Hepatocyte (in vitro differentiated cells): Measurements from ENCODE around the gene ZNF763.

Source experiments
- EZH2 ChIP-seq: fragments of 200-600 bp; sonication (generic); IDR thresholded peaks from 2 replicates; pipeline ENCODE4 v1.6.1; 2016; ENCODE audit warnings: antibody characterized with exemption, mild to moderate bottlenecking, borderline replicate concordance
- TF ChIP-seq, protein P1 (sequence below): fragments of 200-600 bp; sonication (generic); IDR thresholded peaks from 2 replicates; pipeline ENCODE4 v1.5.1; 2016; ENCODE audit warnings: antibody characterized with exemption, mild to moderate bottlenecking; ENCODE audit not compliant: poor library complexity

DNA sequence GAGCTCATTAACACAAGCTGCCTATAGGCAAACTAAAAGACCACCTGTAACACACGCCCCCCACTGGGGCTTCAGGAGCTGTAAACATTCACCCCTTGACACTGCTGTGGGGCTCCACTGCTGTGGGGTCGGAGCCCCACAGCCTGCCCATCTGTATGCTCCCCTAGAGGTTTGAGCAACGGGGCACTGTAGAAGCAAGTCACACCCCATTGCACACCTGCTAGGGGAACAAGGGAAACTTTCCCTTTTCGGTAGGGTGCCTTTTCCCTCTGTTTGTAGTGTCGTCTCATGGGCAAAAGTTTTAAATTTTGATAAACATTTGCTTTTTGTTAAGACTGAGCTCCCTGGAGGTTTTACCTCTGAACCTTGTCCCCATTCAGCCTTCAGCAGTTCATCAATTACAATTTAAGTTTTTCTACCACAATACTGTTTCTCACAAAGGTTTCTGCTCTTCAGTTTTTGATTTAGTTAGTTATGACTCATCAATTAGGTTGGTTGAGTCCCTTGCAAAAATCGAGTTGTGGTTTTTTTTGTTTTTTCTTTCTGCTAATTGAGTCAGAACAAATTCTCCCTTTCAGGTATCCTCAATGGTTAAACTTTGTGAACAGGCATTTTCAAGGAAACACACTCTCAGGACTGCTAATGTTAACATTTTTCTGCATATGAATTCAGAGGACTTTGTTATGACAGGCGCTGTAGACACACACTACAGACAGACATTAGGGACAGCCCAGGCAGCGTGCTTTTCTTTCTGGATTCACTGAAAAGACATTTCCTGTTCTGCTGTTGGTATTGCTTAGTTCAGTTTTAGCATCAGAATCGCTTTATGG, 35.5 kb downstream of the ZNF763 start:
- TF ChIP-seq, protein P1, sequence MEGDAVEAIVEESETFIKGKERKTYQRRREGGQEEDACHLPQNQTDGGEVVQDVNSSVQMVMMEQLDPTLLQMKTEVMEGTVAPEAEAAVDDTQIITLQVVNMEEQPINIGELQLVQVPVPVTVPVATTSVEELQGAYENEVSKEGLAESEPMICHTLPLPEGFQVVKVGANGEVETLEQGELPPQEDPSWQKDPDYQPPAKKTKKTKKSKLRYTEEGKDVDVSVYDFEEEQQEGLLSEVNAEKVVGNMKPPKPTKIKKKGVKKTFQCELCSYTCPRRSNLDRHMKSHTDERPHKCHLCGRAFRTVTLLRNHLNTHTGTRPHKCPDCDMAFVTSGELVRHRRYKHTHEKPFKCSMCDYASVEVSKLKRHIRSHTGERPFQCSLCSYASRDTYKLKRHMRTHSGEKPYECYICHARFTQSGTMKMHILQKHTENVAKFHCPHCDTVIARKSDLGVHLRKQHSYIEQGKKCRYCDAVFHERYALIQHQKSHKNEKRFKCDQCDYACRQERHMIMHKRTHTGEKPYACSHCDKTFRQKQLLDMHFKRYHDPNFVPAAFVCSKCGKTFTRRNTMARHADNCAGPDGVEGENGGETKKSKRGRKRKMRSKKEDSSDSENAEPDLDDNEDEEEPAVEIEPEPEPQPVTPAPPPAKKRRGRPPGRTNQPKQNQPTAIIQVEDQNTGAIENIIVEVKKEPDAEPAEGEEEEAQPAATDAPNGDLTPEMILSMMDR, result no peak
- no peak for TF ChIP-seq EZH2
